ENCODE results near the gene NOS1. TPM values are rescaled to one million over a fixed set of nuclear protein-coding genes. Genes with fewer than 3 reads are reported as not detected.
A peak's percentile ranks its signal among the peaks of the same experiment; 100 is the strongest.
"Not testable (repeated sequence)": the region's sequence is repeated elsewhere in the genome, so short reads cannot be mapped to it uniquely, and the experiment has no call there.

Gene NOS1
- total RNA-seq, 1 donor from 2014 or later: under 0.01 TPM

- H3K4me3 ChIP-seq (ENCODE audit: low read depth, low read length): no peak overlapping the region
- TF ChIP-seq CTCF (conservative IDR thresholded peaks at IDR 0.05; ENCODE audit: low read depth, low read length): no peak
Observed at GRCh38 chr12:117225179-117225578, 136.2 kb downstream of the NOS1 start.

GRCh38 chr12:117220947-117221346 is 140.5 kb downstream of the NOS1 start:
- not testable (repeated sequence) for DNase-seq (ENCODE audit: low read depth); H3K4me3 ChIP-seq (ENCODE audit: low read depth, low read length)

More at GRCh38 chr12:117225179-117225578, 136.2 kb downstream of the NOS1 start:
- DNase-seq (ENCODE audit: low read depth): no peak

- DNase-seq (ENCODE audit: low read depth): no peak
- no peak overlapping the region for H3K4me3 ChIP-seq (ENCODE audit: low read depth, low read length)
- TF ChIP-seq CTCF (conservative IDR thresholded peaks at IDR 0.05; ENCODE audit: low read depth, low read length): no peak
Observed at GRCh38 chr12:117218149-117218548, 143.3 kb downstream of the NOS1 start.

GRCh38 chr12:117216686-117217085 is 144.7 kb downstream of the NOS1 start:
- no peak overlapping the region for H3K4me3 ChIP-seq (ENCODE audit: low read depth, low read length)
- DNase-seq (ENCODE audit: low read depth): no peak
- no peak for TF ChIP-seq CTCF (conservative IDR thresholded peaks at IDR 0.05; ENCODE audit: low read depth, low read length)

- TF ChIP-seq CTCF (conservative IDR thresholded peaks at IDR 0.05; ENCODE audit: low read depth, low read length): no peak
- DNase-seq (ENCODE audit: low read depth): no peak
- no peak overlapping the region for H3K4me3 ChIP-seq (ENCODE audit: low read depth, low read length)
Observed at GRCh38 chr12:117214797-117215196, 146.6 kb downstream of the NOS1 start.

- no peak overlapping the region for H3K4me3 ChIP-seq (ENCODE audit: low read depth, low read length)
- TF ChIP-seq CTCF (conservative IDR thresholded peaks at IDR 0.05; ENCODE audit: low read depth, low read length): no peak
- DNase-seq (ENCODE audit: low read depth): no peak
Observed at GRCh38 chr12:117213295-117213808, 148.1 kb downstream of the NOS1 start.

GRCh38 chr12:117212563-117213190 is 148.7 kb downstream of the NOS1 start:
- DNase-seq (ENCODE audit: low read depth): peak; percentile 18

More at GRCh38 chr12:117212563-117213190, 148.7 kb downstream of the NOS1 start:
- no peak overlapping the region for H3K4me3 ChIP-seq (ENCODE audit: low read depth, low read length)
- TF ChIP-seq CTCF (conservative IDR thresholded peaks at IDR 0.05; ENCODE audit: low read depth, low read length): peak; percentile 94

Data from epithelial cell of proximal tubule (primary cell).